Stimulated activated CD4-positive, alpha-beta T cell treated with anti-CD3 and anti-CD28 coated beads, Interleukin-4, amount 100 ng/mL, for 24 hours (primary cell): Measurements from ENCODE around the gene UPF1.
A peak's percentile ranks its signal among the peaks of the same experiment; 100 is the strongest.

ENCODE experiments used
- DNase-seq: peaks from one replicate; pipeline ENCODE4 v3.0.0-alpha.2; 2020

UPF1 gene

GRCh38 chr19:18840288-18841267 lies 8.8 kb downstream of the UPF1 start:
- DNase-seq, result no peak

DNA sequence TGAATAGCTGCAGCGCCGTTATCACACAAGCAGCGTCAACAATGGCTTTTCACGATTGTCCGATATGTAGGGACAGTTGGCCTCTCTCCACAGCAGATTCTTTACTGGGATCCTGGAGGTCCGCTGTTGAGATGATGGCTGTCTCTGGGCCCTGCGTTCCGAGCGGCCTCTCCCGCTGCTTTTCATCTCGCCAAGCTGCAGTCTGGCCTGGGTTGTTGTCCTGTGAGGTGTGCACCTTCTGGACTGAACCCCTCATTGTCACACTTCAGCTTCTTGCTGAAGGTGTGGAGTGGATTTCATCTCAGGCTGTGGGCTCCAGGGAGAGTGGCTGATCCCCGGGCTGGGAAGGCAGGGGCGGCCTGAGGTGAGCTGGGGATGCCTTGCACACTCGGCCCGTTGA lies 9.6 kb downstream of the UPF1 start:
- DNase-seq, result no peak

GRCh38 chr19:18842166-18842565 lies 10.4 kb downstream of the UPF1 start:
- no peak for DNase-seq

DNA sequence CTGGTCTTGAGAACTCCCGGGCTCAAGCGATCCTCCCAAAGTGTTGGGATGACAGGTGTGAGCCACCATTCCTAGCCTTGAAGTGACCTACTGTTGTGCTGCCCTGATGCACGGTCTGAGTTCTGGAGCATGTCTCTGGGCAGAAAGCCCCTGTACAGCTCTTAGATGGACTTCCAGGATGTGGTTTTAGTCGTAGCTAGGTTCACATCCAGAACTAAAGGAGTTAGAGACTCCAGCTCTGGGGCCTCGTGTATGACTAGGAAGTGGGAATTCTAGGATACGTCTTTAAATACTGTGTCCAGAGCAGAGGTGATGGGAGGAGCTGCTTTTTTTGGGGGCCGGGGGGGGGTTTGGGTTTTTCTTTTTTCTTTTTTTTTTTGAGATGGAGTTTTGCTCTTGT lies 12.2 kb downstream of the UPF1 start:
- DNase-seq, result no peak

DNA sequence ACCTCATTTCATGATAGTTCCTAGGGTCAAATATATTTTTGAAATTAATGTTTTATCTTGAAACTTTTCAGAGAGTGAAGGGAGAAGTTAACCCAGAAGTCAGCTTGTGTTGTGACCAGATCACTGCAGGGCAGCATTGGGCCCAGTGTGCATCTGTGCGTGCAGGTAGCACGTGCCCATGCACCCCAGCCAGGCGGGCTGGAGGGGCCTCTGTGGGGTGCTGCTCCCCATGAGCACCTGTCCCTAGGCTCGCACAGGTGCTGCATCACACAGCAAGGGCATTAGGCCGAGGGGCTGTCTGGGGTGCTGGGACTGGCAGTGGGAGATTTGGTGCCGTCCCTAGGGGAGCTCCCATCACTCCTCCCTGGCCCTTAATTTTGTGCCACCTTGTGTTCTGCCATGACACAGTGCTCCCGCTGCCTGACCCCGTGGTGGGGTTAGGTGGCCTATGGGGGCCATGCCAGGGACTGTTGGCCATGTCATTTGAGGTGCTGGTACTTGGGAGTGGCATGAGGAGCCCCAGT lies 13.1 kb downstream of the UPF1 start:
- DNase-seq, result no peak

GRCh38 chr19:18845961-18846360 lies 14.2 kb downstream of the UPF1 start:
- no peak for DNase-seq

GRCh38 chr19:18846862-18847548 lies 15.2 kb downstream of the UPF1 start:
- peak; percentile 69 for DNase-seq

DNA sequence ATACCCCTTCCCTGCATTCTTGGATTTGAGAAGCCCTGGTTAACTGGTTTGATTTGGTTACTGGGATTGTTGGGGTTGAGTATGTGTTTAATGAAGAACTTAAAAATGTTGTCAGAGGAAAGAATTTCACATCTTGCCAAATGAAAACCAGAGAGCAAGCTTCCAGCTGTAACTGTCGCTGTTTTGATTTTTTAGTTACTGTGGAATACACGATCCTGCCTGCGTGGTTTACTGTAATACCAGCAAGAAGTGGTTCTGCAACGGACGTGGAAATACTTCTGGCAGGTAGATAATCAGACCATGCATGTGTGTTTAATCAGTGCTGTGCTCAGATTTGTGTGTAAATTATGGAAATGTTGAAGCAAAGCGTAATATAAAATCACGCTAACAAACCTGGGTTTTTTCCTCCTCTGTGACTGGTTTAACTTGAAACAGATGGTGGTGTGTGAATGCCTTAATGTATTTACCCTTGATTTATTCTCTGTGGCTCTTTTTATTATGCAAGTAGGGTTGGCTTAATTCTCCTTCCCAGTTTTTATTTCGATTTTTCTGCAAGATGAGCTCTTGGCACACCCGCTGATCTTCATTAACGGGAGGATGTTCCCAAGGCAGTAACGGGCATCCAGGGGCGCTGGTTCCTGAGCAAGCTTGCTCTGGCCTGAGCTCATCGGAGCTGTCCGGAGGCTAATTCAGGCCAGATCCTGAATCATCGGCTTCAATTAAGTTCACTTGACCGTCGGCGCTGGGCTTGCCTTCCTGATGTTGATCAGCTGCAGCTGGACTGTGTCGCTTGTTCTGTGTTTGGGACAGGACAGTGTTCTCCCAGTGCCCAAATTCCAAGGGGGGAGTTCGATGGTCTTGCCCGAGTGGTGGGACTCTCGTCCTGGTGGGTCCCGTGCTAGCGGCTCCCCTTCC lies 16.0 kb downstream of the UPF1 start:
- DNase-seq, result no peak

DNA sequence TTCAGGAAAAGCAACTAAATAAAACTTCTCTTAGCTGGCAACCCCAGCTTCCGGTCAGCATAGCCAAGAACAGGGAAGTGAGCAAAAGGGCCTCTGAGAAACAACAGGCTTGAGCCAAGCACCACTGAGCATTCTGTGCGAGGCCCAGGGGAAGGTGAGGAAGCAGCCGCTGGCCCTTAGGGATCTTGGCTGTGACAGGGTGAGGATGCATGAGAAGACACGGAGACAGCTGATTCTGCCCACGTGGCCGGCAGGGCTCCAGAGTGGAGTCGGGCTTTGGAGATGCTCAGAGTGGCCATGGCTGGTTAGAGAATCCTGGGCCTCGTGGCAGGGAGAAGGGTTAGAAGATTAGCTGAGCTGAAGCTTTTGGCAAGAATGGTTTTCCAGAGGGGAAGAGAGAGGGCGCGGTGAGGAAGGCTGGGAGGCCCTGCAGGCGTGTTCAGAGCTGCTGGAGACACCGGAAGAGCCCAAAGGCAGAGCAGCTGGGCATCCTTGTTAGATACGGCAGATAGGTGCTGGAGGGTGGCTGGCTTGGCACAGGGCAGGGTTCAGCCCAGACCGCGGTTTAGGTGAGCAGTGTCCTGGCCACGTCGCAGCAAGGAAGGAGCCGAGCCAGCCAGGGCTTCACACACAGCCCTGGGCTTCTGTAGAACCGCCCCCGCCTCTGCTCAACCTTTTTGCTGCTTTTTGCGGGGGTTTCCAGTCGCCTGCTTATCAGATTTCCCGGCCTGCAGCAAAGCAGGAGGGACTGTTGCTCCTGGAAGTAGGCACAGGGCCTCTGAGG lies 17.3 kb downstream of the UPF1 start:
- DNase-seq, result peak; percentile 35

GRCh38 chr19:18849838-18850400 lies 18.2 kb downstream of the UPF1 start:
- no peak for DNase-seq

DNA sequence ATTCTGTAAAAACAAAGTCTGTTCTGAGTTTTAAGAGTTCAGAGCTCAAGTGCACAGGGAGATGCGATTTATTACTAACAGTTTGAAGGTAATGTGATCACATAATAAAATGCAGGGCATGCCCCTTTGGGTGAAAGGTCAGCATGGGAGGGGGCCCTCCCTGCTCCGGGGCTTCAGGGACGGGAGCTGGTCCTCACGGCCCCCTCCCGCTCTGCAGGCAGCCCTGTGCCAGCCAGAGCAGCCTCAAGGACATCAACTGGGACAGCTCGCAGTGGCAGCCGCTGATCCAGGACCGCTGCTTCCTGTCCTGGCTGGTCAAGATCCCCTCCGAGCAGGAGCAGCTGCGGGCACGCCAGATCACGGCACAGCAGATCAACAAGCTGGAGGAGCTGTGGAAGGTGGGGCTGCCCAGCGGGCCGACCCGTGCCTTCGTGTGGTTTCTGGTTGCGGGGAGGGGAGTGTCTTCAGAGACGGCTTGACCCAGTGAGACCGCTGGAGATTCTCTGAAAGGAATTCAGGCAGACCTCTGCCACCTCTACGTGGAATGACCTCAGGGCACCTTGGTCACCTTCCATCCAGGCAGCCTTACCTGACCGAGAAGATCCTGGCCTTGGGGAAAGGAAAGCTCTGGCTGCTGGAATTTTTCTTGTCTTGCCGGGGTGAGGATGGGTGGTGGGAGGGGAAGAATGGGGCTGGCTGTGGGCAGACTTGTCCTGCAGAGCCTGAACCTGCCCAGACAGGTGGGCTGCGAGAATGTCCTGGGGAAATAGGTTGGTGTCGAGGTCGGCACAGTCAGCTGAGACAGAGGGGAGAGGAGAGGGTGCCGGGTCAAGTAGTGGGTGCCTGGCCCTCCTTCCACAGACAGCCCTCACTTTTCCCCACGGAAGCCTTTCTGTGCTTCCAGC lies 19.0 kb downstream of the UPF1 start:
- DNase-seq, result no peak

DNA sequence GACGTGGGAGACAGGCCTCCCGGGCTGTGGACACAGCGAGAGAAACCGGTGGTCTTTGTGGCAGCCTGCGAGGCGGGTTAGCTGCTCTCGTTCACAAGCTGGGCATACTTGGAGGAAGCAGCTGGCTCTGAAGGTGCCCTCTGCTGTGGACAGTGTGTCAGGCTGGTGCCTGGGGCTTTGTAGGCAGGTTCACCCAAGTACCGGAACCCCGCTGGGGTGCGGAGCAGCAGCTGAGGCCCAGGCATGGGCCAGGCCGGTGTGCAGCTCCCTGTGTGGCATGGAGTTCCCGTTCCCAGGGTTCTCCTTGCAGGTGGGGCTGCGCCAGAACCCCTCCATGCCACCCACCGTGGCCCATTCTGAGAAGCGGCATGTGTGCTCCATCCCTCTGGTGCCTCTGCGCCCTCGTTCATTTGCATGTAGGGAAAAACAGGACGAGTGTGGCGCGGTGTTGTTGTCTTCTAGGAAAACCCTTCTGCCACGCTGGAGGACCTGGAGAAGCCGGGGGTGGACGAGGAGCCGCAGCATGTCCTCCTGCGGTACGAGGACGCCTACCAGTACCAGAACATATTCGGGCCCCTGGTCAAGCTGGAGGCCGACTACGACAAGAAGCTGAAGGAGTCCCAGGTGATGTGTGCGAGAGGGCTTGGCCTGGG lies 20.0 kb downstream of the UPF1 start:
- no peak for DNase-seq

DNA sequence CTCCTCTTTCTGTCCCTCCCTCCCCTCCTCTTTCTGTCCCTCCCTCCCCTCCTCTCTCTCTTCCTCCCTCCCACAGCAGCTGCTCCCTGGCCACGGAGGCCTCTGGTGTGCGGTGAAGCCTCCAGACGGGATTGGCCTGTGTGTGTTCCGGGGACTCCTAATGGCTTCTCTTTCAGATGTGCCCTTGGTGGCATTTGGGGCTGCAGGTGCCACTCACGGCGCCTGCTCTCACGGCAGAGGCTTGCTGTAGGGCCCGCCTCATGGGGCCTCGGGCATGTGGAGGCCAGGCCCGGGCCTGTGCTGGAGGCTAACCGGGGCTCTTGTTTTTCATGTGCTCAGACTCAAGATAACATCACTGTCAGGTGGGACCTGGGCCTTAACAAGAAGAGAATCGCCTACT lies 20.9 kb downstream of the UPF1 start:
- no peak for DNase-seq

- no peak for DNase-seq
Observed at GRCh38 chr19:18853755-18854427, 22.1 kb downstream of the UPF1 start.

DNA sequence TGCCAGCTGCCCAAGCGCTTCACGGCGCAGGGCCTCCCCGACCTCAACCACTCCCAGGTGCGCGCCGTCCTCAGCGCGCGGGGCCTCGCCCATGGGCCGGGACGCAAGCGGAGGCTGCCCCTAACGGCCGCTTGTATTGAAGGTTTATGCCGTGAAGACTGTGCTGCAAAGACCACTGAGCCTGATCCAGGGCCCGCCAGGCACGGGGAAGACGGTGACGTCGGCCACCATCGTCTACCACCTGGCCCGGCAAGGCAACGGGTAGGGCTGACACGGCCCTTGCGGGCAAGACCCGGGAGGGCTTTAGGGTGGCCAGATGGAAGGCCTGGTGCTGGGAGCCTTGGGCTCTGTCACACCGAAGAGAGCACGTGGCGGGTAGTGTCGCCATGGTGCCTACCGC lies 23.2 kb downstream of the UPF1 start:
- no peak for DNase-seq

- no peak for DNase-seq
Observed at GRCh38 chr19:18855647-18856384, 24.1 kb downstream of the UPF1 start.

DNA sequence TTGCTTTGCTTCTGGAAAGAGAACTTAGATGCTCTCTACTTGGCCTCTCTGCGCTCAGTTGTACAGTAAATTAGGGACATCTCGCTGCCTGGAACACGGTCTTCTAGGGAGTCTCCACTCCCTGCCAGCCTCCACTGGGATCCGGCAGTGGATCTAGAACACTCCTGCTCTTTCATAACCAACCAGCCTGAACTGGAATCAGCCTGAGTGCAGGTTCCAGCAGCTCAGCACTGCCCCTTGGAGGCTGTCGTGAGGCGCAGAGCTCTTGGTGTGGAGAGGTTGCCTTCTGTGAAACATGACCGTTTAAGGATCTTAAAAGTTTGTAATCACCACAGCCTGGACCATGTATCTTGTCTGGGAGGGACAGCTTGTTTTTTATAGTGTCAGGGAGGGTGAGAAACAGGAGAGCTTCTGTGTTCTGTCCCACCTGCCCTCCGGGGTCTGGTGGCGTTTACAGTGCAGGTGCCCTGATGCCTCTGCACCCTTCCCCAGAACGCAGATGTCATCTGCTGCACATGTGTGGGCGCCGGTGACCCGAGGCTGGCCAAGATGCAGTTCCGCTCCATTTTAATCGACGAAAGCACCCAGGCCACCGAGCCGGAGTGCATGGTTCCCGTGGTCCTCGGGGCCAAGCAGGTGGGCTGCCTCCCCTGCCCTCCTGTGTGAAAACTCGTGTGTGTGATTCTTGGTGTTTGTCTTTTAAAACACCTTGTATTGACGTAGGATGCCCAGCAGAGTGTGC lies 24.8 kb downstream of the UPF1 start:
- no peak for DNase-seq

DNA sequence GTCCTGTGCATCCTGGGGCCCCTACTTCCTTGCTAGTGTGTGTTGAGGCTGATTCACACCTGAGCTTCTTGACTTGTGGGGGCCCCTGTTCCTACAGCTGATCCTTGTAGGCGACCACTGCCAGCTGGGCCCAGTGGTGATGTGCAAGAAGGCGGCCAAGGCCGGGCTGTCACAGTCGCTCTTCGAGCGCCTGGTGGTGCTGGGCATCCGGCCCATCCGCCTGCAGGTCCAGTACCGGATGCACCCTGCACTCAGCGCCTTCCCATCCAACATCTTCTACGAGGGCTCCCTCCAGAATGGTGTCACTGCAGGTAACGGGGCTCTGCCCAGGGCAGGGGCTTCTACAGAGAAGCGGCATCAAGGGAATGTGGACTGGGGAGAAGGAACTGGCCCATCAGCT lies 25.5 kb downstream of the UPF1 start:
- DNase-seq, result no peak
